Nephron progenitor cell (in vitro differentiated cells): ENCODE results near the gene MYO18B.

Experiments used
- DNase-seq: peaks from one replicate; pipeline ENCODE4 v3.0.0; 2021
- H3K27ac Mint-ChIP-seq: 2 replicates; pipeline ENCODE4 v1.8.0; 2021; ENCODE audit warnings: mild to moderate bottlenecking, moderate library complexity, mixed read lengths
- H3K27me3 Mint-ChIP-seq: 2 replicates; pipeline ENCODE4 v1.8.0; 2021; ENCODE audit warnings: mild to moderate bottlenecking, low read depth, mixed read lengths; ENCODE audit not compliant: poor library complexity
- H3K36me3 Mint-ChIP-seq: 2 replicates; pipeline ENCODE4 v1.8.0; 2021; ENCODE audit warnings: low read depth, mixed read lengths
- H3K4me1 Mint-ChIP-seq: 2 replicates; pipeline ENCODE4 v1.8.0; 2021; ENCODE audit warnings: mixed read lengths
- H3K4me3 Mint-ChIP-seq: 2 replicates; pipeline ENCODE4 v1.8.0; 2021; ENCODE audit warnings: mild to moderate bottlenecking, moderate library complexity, mixed read lengths
- H3K9me3 Mint-ChIP-seq: 2 replicates; pipeline ENCODE4 v1.8.0; 2021; ENCODE audit warnings: mild to moderate bottlenecking, moderate library complexity, mixed read lengths
- TF ChIP-seq, protein P1 (sequence below): fragments of 200-600 bp; sonication (generic); IDR thresholded peaks from 2 replicates; pipeline ENCODE4 v1.5.0; 2021; ENCODE audit warnings: antibody characterized with exemption

Gene MYO18B

DNA sequence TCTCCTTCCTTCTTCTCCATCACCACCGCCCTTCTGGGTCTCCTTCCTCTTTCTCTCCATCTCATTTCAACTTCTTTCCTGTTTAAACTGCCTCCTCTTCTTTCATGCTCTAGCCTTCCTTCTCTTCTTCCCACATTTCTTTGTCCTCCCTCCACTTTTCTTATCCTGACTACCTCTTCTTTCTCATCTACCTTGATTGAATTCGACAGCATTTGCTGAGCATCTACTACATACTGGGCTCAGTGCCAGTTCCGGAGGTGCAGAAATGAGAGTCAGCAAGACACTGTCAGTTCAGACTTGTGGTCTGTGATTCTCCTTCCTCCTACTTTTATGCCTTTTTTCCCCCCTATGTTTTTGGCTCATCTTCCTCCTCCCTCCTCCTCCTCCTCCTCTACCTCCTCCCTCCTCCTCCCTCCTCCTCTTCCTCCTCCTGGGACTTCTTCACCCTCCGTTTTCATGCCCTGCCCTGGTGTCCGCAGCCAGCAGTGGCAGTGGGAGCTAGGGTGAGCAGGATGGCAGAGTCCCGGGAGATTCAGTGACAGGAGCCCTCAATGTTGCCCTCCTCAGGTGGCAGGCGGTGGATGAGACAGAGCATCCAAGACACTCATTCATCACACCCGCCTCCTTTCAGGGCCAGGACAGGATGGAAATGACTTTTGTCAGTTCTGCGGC lies 281.3 kb downstream of the MYO18B start:
- H3K36me3 Mint-ChIP-seq: no peaks in the 10 kb centered on the region

GRCh38 chr22:26025626-26026025 lies 283.6 kb downstream of the MYO18B start:
- H3K36me3 Mint-ChIP-seq: no peaks in the 10 kb centered on the region
- TF ChIP-seq, protein P1, sequence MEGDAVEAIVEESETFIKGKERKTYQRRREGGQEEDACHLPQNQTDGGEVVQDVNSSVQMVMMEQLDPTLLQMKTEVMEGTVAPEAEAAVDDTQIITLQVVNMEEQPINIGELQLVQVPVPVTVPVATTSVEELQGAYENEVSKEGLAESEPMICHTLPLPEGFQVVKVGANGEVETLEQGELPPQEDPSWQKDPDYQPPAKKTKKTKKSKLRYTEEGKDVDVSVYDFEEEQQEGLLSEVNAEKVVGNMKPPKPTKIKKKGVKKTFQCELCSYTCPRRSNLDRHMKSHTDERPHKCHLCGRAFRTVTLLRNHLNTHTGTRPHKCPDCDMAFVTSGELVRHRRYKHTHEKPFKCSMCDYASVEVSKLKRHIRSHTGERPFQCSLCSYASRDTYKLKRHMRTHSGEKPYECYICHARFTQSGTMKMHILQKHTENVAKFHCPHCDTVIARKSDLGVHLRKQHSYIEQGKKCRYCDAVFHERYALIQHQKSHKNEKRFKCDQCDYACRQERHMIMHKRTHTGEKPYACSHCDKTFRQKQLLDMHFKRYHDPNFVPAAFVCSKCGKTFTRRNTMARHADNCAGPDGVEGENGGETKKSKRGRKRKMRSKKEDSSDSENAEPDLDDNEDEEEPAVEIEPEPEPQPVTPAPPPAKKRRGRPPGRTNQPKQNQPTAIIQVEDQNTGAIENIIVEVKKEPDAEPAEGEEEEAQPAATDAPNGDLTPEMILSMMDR: no peak
- H3K4me3 Mint-ChIP-seq: no peak overlapping the region
- no peak for DNase-seq
- no peaks in the 10 kb centered on the region for H3K4me1 Mint-ChIP-seq
- no peaks in the 10 kb centered on the region for H3K9me3 Mint-ChIP-seq
- no peak overlapping the region for H3K27ac Mint-ChIP-seq
- peaks cover 14% of the 10 kb centered on the region for H3K27me3 Mint-ChIP-seq

More for the DNA sequence above, 281.3 kb downstream of the MYO18B start:
- Mint-ChIP-seq H3K4me1 (no peaks in the 10 kb centered on the region), H3K27me3 (peaks cover 14% of the 10 kb centered on the region), H3K4me3 (no peak overlapping the region), H3K9me3 (no peaks in the 10 kb centered on the region), H3K27ac (no peak overlapping the region)
- TF ChIP-seq, protein P1: no peak
- DNase-seq: no peak

DNA sequence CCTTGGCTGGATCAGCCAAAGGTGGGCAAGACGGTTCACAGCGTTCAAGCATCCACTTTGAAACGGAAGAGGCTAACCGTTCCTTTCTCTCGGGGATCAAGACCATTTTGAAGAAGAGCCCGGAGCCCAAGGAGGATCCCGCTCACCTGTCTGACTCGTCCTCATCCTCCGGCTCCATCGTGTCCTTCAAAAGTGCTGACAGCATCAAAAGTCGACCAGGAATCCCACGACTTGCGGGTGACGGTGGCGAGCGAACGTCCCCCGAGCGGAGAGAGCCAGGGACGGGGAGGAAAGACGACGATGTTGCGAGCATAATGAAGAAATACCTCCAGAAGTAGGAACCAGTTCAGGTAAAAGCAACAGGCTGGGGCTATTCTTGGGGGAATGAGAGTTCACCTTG lies 285.4 kb downstream of the MYO18B start:
- Mint-ChIP-seq H3K27ac (no peak overlapping the region), H3K4me1 (no peaks in the 10 kb centered on the region), H3K9me3 (no peaks in the 10 kb centered on the region), H3K36me3 (no peaks in the 10 kb centered on the region), H3K4me3 (no peak overlapping the region), H3K27me3 (peaks cover 14% of the 10 kb centered on the region)
- DNase-seq: no peak
- TF ChIP-seq, protein P1: no peak

- H3K27me3 Mint-ChIP-seq: peaks cover 4% of the 10 kb centered on the region
- DNase-seq: no peak
- H3K27ac Mint-ChIP-seq: no peak overlapping the region
- TF ChIP-seq, protein P1: no peak
- peaks cover 22% of the 10 kb centered on the region for H3K9me3 Mint-ChIP-seq
- no peaks in the 10 kb centered on the region for H3K36me3 Mint-ChIP-seq
- H3K4me1 Mint-ChIP-seq: no peaks in the 10 kb centered on the region
- no peak overlapping the region for H3K4me3 Mint-ChIP-seq
These were observed 289.7 kb downstream of the MYO18B start for GRCh38 chr22:26031641-26032040.

DNA sequence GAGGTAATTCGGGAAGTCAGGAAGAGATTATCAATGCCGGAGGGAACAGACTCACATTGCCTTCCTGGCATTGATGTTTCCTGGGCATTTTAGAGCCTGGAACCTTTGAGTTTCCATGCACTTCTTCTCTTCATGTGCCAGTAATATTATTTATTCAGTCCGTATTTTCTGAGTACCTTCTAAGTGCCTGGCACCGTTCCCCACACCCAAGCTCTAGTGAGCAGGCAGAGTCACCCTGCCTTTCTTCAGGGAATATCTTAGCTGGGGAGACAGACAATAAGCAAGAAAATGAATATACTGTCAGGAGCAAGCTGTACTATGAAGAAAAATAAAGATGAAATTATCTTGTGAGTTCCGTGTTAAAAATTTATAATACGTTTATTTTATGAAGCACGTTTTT lies 291.1 kb downstream of the MYO18B start:
- H3K27me3 Mint-ChIP-seq: peaks cover 4% of the 10 kb centered on the region
- no peaks in the 10 kb centered on the region for H3K4me1 Mint-ChIP-seq
- peaks cover 22% of the 10 kb centered on the region for H3K9me3 Mint-ChIP-seq
- no peak for DNase-seq
- H3K27ac Mint-ChIP-seq: no peak overlapping the region
- no peaks in the 10 kb centered on the region for H3K36me3 Mint-ChIP-seq
- TF ChIP-seq, protein P1: no peak
- H3K4me3 Mint-ChIP-seq: no peak overlapping the region

DNA sequence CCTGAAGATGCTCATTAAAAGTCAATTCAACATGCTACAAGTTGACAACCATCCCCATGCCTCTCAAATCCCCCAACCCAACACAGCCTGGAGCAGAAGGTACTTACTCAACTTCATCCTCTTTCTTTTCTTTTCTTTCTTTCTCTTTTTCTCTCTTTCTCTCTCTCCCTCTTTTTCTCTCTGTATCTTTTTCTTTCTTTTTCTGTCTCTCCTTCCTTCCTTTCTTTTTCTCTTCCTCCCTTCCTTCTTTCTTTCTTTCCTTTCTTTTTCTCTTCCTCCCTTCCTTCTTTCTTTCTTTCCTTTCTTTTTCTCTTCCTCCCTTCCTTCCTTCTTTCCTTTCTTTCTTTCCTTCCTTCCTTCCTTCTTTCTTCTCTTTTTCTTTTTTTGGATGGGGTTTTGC lies 291.6 kb downstream of the MYO18B start:
- peaks cover 4% of the 10 kb centered on the region for H3K27me3 Mint-ChIP-seq
- DNase-seq: no peak
- peaks cover 22% of the 10 kb centered on the region for H3K9me3 Mint-ChIP-seq
- TF ChIP-seq, protein P1: no peak
- no peak overlapping the region for H3K27ac Mint-ChIP-seq
- H3K4me1 Mint-ChIP-seq: no peaks in the 10 kb centered on the region
- H3K4me3 Mint-ChIP-seq: no peak overlapping the region
- no peaks in the 10 kb centered on the region for H3K36me3 Mint-ChIP-seq
